A549 (cell line): Measurements from ENCODE around the gene PUS3. TPM values are rescaled to one million over a fixed set of nuclear protein-coding genes. Genes with fewer than 3 reads are reported as not detected.

Experiments
- ATAC-seq, 2 experiments: fragments of 200-7000 bp in 1 of 2; fragments of >200 bp in 1 of 2; cut with Nextera tagmentation in 1 of 2; cut with Tn5 transposase in 1 of 2; 3 replicates each; pipeline versions ENCODE4 v1.8.0 to v1.9.1; 2018 to 2020; ENCODE audit warnings: mild to moderate bottlenecking in 1 of 2, moderate library complexity in 1 of 2
- CTCF ChIA-PET: fragments of 300-600 bp; sonication (Branson Sonifier 250); formaldehyde crosslinking; extraction: SDS; loops from one replicate; lab custom pipeline; 2021; ENCODE audit warnings: antibody characterized with exemption, inconsistent platforms; lab: Yijun Ruan, JAX
- POLR2A ChIA-PET: fragments of 350-600 bp; formaldehyde crosslinking; extraction: SDS; loops from one replicate; lab custom pipeline; 2021; ENCODE audit warnings: antibody characterized with exemption, inconsistent platforms; lab: Yijun Ruan, JAX
- DNase-seq, 2 experiments: peaks; one replicate each; pipeline versions ENCODE4 v3.0.0 to v3.0.0-alpha.2; 2011 to 2016; ENCODE audit warnings: low read depth in 1 of 2, low spot score in 1 of 2
- FAIRE-seq: peaks from 2 replicates; lab custom pipeline; 2011; peaks lifted over from hg19 to GRCh38; lab: Jason Lieb, UNC
- H3K27ac ChIP-seq, 2 experiments: fragments of >200 bp; sonication (Bioruptor Twin); formaldehyde crosslinking; 3 replicates each; pipeline ENCODE4 v1.5.1; 2016 to 2017
- H3K4me1 ChIP-seq: fragments of >200 bp; sonication (Bioruptor Twin); formaldehyde crosslinking; 3 replicates; pipeline ENCODE4 v1.6.1; 2016
- H3K4me2 ChIP-seq: fragments of >200 bp; sonication (Bioruptor Twin); formaldehyde crosslinking; 3 replicates; pipeline ENCODE4 v1.6.1; 2016
- H3K4me3 ChIP-seq: fragments of >200 bp; sonication (Bioruptor Twin); formaldehyde crosslinking; 3 replicates; pipeline ENCODE4 v1.5.1; 2016
- H3K9me3 ChIP-seq: fragments of >200 bp; sonication (Bioruptor Twin); formaldehyde crosslinking; 3 replicates; pipeline ENCODE4 v1.6.1; 2016
- CBX2 ChIP-seq: fragments of 200-600 bp; sonication (generic); IDR thresholded peaks from 2 replicates; pipeline ENCODE4 v1.6.1; 2016; ENCODE audit warnings: low read depth, mild to moderate bottlenecking, borderline replicate concordance
- CHD2 ChIP-seq: fragments of 150-350 bp; IDR thresholded peaks from 2 replicates; pipeline ENCODE4 v1.6.1; 2014; ENCODE audit warnings: low read length; ENCODE audit not compliant: partially characterized antibody
- CHD4 ChIP-seq: fragments of 200-600 bp; sonication (generic); IDR thresholded peaks from 2 replicates; pipeline ENCODE4 v1.6.1; 2016; ENCODE audit warnings: antibody characterized with exemption, mild to moderate bottlenecking, borderline replicate concordance
- ESRRA ChIP-seq: fragments of 150-350 bp; IDR thresholded peaks from 2 replicates; pipeline ENCODE4 v1.6.1; 2014; ENCODE audit warnings: mild to moderate bottlenecking, low read length, borderline replicate concordance
- FOSL2 ChIP-seq, 2 experiments: fragments of 450-650 bp in 1 of 2; fragments of >200 bp in 1 of 2; sonication (Bioruptor Twin) in 1 of 2; formaldehyde crosslinking; IDR thresholded peaks; 2 replicates each; pipeline versions ENCODE4 v1.5.0 to v1.6.1; 2016 to 2020; ENCODE audit warnings: mild to moderate bottlenecking in 1 of 2, moderate library complexity in 1 of 2
- HOXB13 ChIP-seq: fragments of 250-450 bp; sonication (Bioruptor Pico); IDR thresholded peaks from 2 replicates; pipeline ENCODE4 v1.5.0; 2020; ENCODE audit warnings: low read depth, mild to moderate bottlenecking, moderate library complexity
- JUN ChIP-seq, 2 experiments: fragments of >200 bp; sonication (Bioruptor Twin); formaldehyde crosslinking; IDR thresholded peaks; 2 replicates in 1 of 2; 3 replicates in 1 of 2; pipeline ENCODE4 v1.6.1; 2016 to 2017
- MYC ChIP-seq: IDR thresholded peaks from 2 replicates; pipeline ENCODE4 v1.6.1; 2012; ENCODE audit warnings: mild to moderate bottlenecking, inconsistent platforms, low read length, improper control_type of control experiment, borderline replicate concordance
- NFE2L2 ChIP-seq: fragments of 150-350 bp; conservative IDR thresholded peaks from 2 replicates; pipeline ENCODE4 v1.6.1; 2014; ENCODE audit warnings: low read length
- NPAS2 ChIP-seq: fragments of 250-450 bp; sonication (Bioruptor Pico); IDR thresholded peaks from 2 replicates; pipeline ENCODE4 v1.8.0; 2022; ENCODE audit warnings: mild to moderate bottlenecking, moderate library complexity, borderline replicate concordance
- NR3C1 ChIP-seq: fragments of >200 bp; sonication (Bioruptor Twin); formaldehyde crosslinking; IDR thresholded peaks from 3 replicates; pipeline ENCODE4 v1.6.1; 2017
- RCOR1 ChIP-seq: fragments of 150-350 bp; IDR thresholded peaks from 2 replicates; pipeline ENCODE4 v1.6.1; 2014; ENCODE audit warnings: antibody characterized with exemption, low read length, low read depth
- RFX5 ChIP-seq: fragments of 450-650 bp; IDR thresholded peaks from 2 replicates; pipeline ENCODE4 v1.7.1; 2014; ENCODE audit warnings: antibody characterized with exemption, mild to moderate bottlenecking, moderate library complexity
- TFCP2L1 ChIP-seq: fragments of 250-450 bp; sonication (Bioruptor Pico); IDR thresholded peaks from 2 replicates; pipeline ENCODE4 v1.5.0; 2021; ENCODE audit warnings: mild to moderate bottlenecking
- ZC3H11A ChIP-seq: fragments of 450-650 bp; IDR thresholded peaks from 2 replicates; pipeline ENCODE4 v1.6.1; 2014; ENCODE audit warnings: antibody characterized with exemption, mild to moderate bottlenecking
- WGBS: methylation state at CpG from one replicate; pipeline ENCODE4 v1.1.6; 2017; ENCODE audit errors: missing lambda C conversion rate; 5-methylcytosine and 5-hydroxymethylcytosine counted together
- polyA plus RNA-seq, 4 experiments: library from polyadenylated mRNA; depleted of rRNA in 3 of 4; stranded (reverse); fragments of >200 nt; fragmentation: RNase III in 1 of 4; extraction: RNeasy Plus Mini Kit Qiagen cat#74134 plus additional on column Dnase treatment in 1 of 4; gene quantifications; 2 replicates in 3 of 4; 3 replicates in 1 of 4; pipeline ENCODE4 v1.2.3, GENCODE V29; 2011 to 2017
- TF ChIP-seq, protein P1 (sequence below): fragments of 250-450 bp; sonication (Bioruptor Pico); IDR thresholded peaks from 2 replicates; pipeline ENCODE4 v1.5.0; 2020; ENCODE audit warnings: low read depth, mild to moderate bottlenecking, moderate library complexity
- TF ChIP-seq, protein P2 (sequence below): fragments of 450-650 bp; IDR thresholded peaks from 2 replicates; pipeline ENCODE4 v1.6.1; 2014; ENCODE audit warnings: antibody characterized with exemption
- TF ChIP-seq, protein P3 (sequence below): IDR thresholded peaks from 2 replicates; pipeline ENCODE4 v1.6.1; 2012; ENCODE audit warnings: low read depth, borderline replicate concordance
- TF ChIP-seq, protein P4 (sequence below): fragments of 200-600 bp; sonication (generic); IDR thresholded peaks from 2 replicates; pipeline ENCODE4 v1.6.1; 2016; ENCODE audit warnings: antibody characterized with exemption, mild to moderate bottlenecking, moderate library complexity

Gene PUS3
- polyA plus RNA-seq, 2 of the 4 experiments (the other 2 are of a cell fraction): 5.0 to 8.0 TPM

DNA sequence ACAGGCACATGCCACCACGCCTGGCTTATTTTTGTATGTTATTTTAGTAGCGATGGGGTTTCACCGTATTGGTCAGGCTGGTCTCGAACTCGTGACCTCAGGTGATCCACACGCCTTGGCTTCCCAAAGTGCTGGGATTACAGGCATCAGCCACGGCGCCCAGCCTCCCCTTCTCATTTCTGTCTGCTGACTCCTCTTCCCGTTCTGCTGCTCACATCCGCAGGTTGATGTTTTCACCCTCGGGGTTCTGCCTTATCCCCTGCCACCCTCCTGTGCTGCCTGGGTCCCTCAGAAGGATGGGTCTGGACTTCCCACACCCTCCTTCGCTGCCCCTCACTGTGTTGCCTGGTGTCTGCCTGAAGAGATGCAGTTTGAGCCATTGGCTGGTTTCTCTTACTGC lies 23.7 kb upstream of the PUS3 start:
- CTCF ChIA-PET: interaction anchor here (1.7 to 4.6 kb wide), 2 partner anchors 14 to 135 kb away, joined by 7 to 38 read pairs; no protein-coding TSS in a partner anchor

DNA sequence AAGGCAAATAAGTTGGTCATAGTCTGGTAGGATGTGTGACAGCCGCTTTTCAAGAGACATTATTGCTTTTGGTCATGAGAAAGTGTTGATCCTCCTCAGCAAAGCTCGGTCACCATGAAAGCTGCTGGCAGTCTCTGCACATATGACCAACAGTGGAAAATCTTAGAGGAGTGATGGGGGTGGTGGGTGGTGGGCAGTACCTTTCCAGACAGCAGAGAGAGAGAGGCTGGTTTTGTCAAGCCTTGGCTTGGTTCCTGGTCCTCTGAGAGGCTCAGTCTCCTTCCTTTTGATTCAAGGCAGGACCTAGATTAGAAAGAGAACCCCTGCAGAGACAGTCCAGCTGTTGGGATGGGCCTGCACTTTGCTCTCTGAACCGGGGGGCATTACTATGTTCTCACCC lies 22.8 kb upstream of the PUS3 start:
- Histone ChIP-seq H3K4me3 (no peak overlapping the region), H3K9me3 (no peaks in the 10 kb centered on the region), H3K27ac (no peak overlapping the region), H3K4me1 (no peaks in the 10 kb centered on the region), H3K4me2 (no peak overlapping the region)
- no peak for ATAC-seq
- ChIA-PET CTCF (interaction anchor here (1.0 to 5.5 kb wide), 4 partner anchors 15 to 265 kb away, joined by 3 to 80 read pairs (median 24); no protein-coding TSS in a partner anchor), POLR2A (no interaction called here)
- TF ChIP-seq, protein P1, sequence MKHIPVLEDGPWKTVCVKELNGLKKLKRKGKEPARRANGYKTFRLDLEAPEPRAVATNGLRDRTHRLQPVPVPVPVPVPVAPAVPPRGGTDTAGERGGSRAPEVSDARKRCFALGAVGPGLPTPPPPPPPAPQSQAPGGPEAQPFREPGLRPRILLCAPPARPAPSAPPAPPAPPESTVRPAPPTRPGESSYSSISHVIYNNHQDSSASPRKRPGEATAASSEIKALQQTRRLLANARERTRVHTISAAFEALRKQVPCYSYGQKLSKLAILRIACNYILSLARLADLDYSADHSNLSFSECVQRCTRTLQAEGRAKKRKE: no peak
- TF ChIP-seq, protein P2, sequence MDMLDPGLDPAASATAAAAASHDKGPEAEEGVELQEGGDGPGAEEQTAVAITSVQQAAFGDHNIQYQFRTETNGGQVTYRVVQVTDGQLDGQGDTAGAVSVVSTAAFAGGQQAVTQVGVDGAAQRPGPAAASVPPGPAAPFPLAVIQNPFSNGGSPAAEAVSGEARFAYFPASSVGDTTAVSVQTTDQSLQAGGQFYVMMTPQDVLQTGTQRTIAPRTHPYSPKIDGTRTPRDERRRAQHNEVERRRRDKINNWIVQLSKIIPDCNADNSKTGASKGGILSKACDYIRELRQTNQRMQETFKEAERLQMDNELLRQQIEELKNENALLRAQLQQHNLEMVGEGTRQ: no peak
- TF ChIP-seq NR3C1 (no peak), CBX2 (no peak), NPAS2 (CRISPR knock-in tag) (no peak), RFX5 (no peak), HOXB13 (CRISPR knock-in tag) (no peak), CHD2 (no peak), NFE2L2 (no peak), RCOR1 (no peak), JUN (IDR thresholded peaks at IDR 0.05) (no peak), ZC3H11A (no peak), TFCP2L1 (CRISPR knock-in tag) (no peak)
- TF ChIP-seq, protein P3, sequence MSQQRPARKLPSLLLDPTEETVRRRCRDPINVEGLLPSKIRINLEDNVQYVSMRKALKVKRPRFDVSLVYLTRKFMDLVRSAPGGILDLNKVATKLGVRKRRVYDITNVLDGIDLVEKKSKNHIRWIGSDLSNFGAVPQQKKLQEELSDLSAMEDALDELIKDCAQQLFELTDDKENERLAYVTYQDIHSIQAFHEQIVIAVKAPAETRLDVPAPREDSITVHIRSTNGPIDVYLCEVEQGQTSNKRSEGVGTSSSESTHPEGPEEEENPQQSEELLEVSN: no peak
- no peak for FAIRE-seq
- 44% methylated on average over 3 of the region's 3 CpGs for WGBS
- no peak for DNase-seq

More for the DNA sequence above, 23.7 kb upstream of the PUS3 start:
- FAIRE-seq (no peak), DNase-seq (no peak), ATAC-seq (no peak)
- POLR2A ChIA-PET: no interaction called here
- no peak overlapping the region for H3K4me2 ChIP-seq
- H3K27ac ChIP-seq: no peak overlapping the region
- H3K4me1 ChIP-seq: no peaks in the 10 kb centered on the region
- no peak overlapping the region for H3K4me3 ChIP-seq
- WGBS: 67% methylated on average over 12 of the region's 12 CpGs
- no peaks in the 10 kb centered on the region for H3K9me3 ChIP-seq
- TF ChIP-seq NPAS2 (CRISPR knock-in tag) (no peak), CHD4 (no peak), MYC (no peak), ESRRA (no peak), FOSL2 (IDR thresholded peaks at IDR 0.05) (no peak), FOSL2 (CRISPR knock-in tag; IDR thresholded peaks at IDR 0.05) (no peak), TFCP2L1 (CRISPR knock-in tag) (no peak)
- TF ChIP-seq, protein P4, sequence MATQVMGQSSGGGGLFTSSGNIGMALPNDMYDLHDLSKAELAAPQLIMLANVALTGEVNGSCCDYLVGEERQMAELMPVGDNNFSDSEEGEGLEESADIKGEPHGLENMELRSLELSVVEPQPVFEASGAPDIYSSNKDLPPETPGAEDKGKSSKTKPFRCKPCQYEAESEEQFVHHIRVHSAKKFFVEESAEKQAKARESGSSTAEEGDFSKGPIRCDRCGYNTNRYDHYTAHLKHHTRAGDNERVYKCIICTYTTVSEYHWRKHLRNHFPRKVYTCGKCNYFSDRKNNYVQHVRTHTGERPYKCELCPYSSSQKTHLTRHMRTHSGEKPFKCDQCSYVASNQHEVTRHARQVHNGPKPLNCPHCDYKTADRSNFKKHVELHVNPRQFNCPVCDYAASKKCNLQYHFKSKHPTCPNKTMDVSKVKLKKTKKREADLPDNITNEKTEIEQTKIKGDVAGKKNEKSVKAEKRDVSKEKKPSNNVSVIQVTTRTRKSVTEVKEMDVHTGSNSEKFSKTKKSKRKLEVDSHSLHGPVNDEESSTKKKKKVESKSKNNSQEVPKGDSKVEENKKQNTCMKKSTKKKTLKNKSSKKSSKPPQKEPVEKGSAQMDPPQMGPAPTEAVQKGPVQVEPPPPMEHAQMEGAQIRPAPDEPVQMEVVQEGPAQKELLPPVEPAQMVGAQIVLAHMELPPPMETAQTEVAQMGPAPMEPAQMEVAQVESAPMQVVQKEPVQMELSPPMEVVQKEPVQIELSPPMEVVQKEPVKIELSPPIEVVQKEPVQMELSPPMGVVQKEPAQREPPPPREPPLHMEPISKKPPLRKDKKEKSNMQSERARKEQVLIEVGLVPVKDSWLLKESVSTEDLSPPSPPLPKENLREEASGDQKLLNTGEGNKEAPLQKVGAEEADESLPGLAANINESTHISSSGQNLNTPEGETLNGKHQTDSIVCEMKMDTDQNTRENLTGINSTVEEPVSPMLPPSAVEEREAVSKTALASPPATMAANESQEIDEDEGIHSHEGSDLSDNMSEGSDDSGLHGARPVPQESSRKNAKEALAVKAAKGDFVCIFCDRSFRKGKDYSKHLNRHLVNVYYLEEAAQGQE: no peak
- TF ChIP-seq, all 56 proteins: peak for 0
